Measurements from ENCODE around the gene MCTP2.
A peak's percentile ranks its signal among the peaks of the same experiment; 100 is the strongest.

The MCTP2 gene

DNA sequence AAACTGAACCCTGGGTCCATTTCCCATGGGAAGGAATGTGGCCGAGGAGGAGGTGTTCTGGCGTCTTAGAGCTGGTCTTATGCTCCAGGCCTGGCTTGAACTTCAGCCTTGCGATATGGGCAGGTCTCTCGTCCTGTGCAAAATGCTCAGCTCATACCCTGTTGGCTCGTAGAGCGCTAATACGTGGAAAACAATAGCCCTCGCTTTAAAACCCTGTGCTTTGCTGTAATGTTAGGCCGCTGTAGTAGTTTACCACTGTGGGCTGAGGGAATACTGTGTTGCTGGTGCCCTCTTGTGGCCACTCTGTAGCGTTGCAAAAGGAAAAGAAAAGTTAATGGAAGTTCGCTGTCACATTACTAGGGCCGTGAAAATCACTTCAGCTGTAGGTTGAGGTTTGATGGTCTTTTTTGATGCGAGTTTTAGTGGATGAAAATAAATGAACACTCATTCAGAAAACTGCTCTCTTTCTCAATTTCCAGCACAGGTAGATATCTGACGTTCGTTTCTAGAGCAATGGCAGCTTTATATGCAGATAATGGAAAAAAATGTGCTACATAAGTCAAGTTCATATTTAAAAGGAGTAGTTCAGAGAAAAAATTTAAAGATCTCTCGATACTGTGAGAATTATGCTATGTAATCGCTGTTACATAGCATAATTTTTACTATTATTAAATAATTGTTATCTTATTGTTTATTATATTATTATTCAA, 92.9 kb downstream of the MCTP2 start:
- DNase-seq (ENCODE audit: low read depth) = peak; percentile 69
- H3K4me3 ChIP-seq (ENCODE audit: low read length) = no peak overlapping the region
- peak; percentile 93 for TF ChIP-seq CTCF (IDR thresholded peaks at IDR 0.05; ENCODE audit: insufficient read depth, low read depth, low read length, missing control alignments)

GRCh38 chr15:94324835-94325767, 93.7 kb downstream of the MCTP2 start:
- H3K4me3 ChIP-seq (ENCODE audit: low read length) = no peak overlapping the region
- no peak for TF ChIP-seq CTCF (IDR thresholded peaks at IDR 0.05; ENCODE audit: insufficient read depth, low read depth, low read length, missing control alignments)
- peak; percentile 74 for DNase-seq (ENCODE audit: low read depth)

DNA sequence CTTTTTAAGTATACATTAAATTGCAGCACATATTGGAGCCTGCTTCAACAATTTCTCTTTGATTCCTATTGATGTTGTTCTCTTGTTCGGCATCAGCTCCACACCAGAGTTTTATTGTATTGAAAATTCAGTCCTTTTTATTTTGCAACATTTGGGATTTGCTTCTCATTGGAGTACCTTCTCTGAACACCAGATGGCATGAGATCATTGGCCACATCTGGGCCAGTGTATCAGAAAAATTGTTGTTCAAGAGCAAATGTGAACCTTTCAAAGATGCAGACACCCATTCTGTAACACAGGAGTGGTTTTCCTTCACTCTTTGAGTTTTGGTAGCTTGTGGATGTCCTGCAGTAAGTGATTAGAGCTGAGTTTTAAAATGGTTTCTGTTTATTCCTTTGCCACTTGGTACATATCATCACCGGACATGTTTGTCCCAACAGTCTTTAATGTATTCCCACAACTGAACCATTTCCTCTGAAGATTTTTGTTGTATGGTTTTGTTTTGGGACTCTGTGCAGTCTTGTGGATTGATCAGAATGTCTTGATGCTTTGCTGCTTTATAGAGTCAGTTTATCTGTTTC, 96.1 kb downstream of the MCTP2 start:
- peak; percentile 86 for TF ChIP-seq CTCF (IDR thresholded peaks at IDR 0.05; ENCODE audit: insufficient read depth, low read depth, low read length, missing control alignments)
- H3K4me3 ChIP-seq (ENCODE audit: low read length) = no peak overlapping the region
- DNase-seq (ENCODE audit: low read depth) = peak; percentile 59

DNA sequence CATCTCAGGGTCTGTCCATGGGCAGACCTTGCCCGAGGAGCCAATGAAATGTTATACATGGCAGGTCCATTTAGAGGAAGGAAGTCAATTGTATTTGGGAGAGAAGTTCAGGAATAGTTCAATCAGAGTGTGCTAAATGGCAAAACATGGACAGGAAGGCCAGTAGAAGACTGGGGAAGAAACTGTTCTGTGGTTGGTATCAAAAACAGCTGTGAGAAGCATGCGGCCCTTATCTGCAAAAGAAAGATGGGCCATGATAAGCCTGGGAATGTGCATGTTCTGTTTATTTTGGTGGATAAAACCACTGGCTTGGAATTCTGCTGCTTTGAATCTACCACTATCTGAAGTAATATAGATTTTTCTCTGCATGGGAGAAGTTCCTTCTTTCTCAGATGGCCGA, 100.4 kb downstream of the MCTP2 start:
- TF ChIP-seq CTCF (IDR thresholded peaks at IDR 0.05; ENCODE audit: insufficient read depth, low read depth, low read length, missing control alignments) = no peak
- no peak for DNase-seq (ENCODE audit: low read depth)
- H3K4me3 ChIP-seq (ENCODE audit: low read length) = no peak overlapping the region

DNA sequence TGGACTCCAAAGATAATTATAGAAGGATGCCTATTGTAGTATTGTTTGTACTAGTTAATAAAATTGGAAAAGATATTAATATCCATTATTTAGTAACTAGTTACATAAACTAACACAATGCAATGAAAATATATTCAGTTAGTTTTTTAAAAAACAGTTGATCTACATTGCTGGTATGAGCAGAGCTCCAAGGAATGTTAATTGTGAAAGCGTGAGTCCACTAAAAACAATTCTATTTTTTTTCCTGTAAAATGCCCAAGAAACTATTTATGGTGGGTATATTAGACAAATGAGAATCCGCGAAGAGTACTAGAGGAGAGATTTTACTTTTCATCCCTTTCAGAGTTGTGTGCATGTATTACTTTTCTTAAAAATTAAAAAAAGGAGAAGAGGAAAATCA, 104.3 kb downstream of the MCTP2 start:
- no peak for DNase-seq (ENCODE audit: low read depth)
- no peak for TF ChIP-seq CTCF (IDR thresholded peaks at IDR 0.05; ENCODE audit: insufficient read depth, low read depth, low read length, missing control alignments)
- H3K4me3 ChIP-seq (ENCODE audit: low read length) = no peak overlapping the region

GRCh38 chr15:94336817-94337467, 105.6 kb downstream of the MCTP2 start:
- TF ChIP-seq CTCF (IDR thresholded peaks at IDR 0.05; ENCODE audit: insufficient read depth, low read depth, low read length, missing control alignments) = no peak
- DNase-seq (ENCODE audit: low read depth) = no peak
- no peak overlapping the region for H3K4me3 ChIP-seq (ENCODE audit: low read length)

All from epithelial cell of esophagus (primary cell).